Calu3 (cell line): ENCODE results near the gene GABRB1. TPM values are rescaled to one million over a fixed set of nuclear protein-coding genes. Genes with fewer than 3 reads are reported as not detected.

Source experiments
- BruUV-seq: library from RNA; stranded (reverse); fragments of 400-500 nt; replicated peaks from 2 replicates; lab custom pipeline; 2021; lab: Mats Ljungman, UMichigan
- CTCF ChIA-PET: fragments of 300-600 bp; sonication (Branson Sonifier 250); formaldehyde crosslinking; loops from one replicate; lab custom pipeline; 2022; ENCODE audit warnings: antibody characterized with exemption; lab: Charles Lee
- DNase-seq: peaks from one replicate; pipeline ENCODE4 v3.0.0; 2022
- H3K27ac Mint-ChIP-seq: one replicate; pipeline ENCODE4 v1.8.0; 2022; ENCODE audit warnings: mixed read lengths; ENCODE audit not compliant: unreplicated experiment
- H3K27me3 Mint-ChIP-seq: one replicate; pipeline ENCODE4 v1.8.0; 2022; ENCODE audit warnings: mixed read lengths; ENCODE audit not compliant: unreplicated experiment
- H3K36me3 Mint-ChIP-seq: one replicate; pipeline ENCODE4 v1.8.0; 2022; ENCODE audit warnings: mild to moderate bottlenecking, moderate library complexity, mixed read lengths; ENCODE audit not compliant: insufficient read depth, unreplicated experiment
- H3K4me1 Mint-ChIP-seq: one replicate; pipeline ENCODE4 v1.8.0; 2022; ENCODE audit warnings: mild to moderate bottlenecking, low read depth, mixed read lengths; ENCODE audit not compliant: unreplicated experiment
- H3K4me3 Mint-ChIP-seq: one replicate; pipeline ENCODE4 v1.8.0; 2022; ENCODE audit warnings: mild to moderate bottlenecking, low read depth, moderate library complexity, mixed read lengths; ENCODE audit not compliant: unreplicated experiment
- H3K9me3 Mint-ChIP-seq: one replicate; pipeline ENCODE4 v1.8.0; 2022; ENCODE audit warnings: low read depth, mixed read lengths; ENCODE audit not compliant: unreplicated experiment
- intact Hi-C: fragments of 100-400 bp; cut with micrococcal nuclease; formaldehyde crosslinking; loops from one replicate; pipeline ENCODE4 v1.10.0; 2022; ENCODE audit not compliant: unreplicated experiment
- total RNA-seq: library from RNA; stranded (reverse); gene quantifications from 2 replicates; pipeline ENCODE4 v1.2.3, GENCODE V29; 2022
- TF ChIP-seq, protein P1 (sequence below): fragments of 200-600 bp; IDR thresholded peaks from one replicate; pipeline ENCODE4 v1.8.0; 2022; ENCODE audit warnings: antibody characterized with exemption; ENCODE audit not compliant: unreplicated experiment

GABRB1 gene
- total RNA-seq, 1 experiment from 2014 or later: not detected

DNA sequence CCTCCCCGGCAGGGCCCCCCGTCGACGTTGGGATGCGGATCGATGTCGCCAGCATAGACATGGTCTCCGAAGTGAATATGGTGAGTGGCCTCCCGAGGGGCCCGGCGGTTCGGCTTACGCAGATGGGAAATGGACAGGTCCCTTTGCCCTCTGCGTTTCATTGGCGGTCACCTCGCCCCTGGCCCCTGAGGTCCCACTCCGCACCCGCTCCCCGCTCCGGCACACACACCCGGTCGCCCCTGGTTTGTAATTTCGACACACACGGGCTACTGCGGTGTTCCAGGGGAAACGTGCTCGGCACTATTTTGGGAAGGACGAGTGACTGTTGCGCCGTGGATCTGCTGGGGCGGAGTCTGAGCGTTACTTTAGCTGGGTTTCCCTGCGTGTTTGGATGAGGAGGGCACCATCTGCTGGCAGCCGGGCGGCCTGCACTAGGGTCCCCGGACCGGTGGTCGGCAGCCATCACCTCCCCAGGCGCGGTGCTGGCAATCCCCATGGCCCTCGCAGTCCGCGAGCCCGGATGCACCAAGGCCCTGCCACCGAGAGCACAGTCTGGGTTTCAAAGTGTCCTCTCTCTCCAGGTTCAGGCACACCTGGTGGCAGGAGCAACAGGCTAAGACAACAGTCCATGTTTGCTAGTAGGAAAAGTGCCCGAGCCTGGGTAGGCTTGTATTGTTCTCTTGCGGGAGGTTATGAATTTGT, 1.2 kb downstream of the GABRB1 start:
- Mint-ChIP-seq H3K4me3 (peak overlapping the region; percentile 61), H3K27me3 (peaks cover 13% of the 10 kb centered on the region), H3K4me1 (no peaks in the 10 kb centered on the region), H3K27ac (no peak overlapping the region), H3K36me3 (peaks cover 16% of the 10 kb centered on the region), H3K9me3 (no peaks in the 10 kb centered on the region)
- CTCF ChIA-PET: interaction anchor here (0.7 to 1.0 kb wide), 2 partner anchors 90 to 99 kb away, joined by 3 to 5 read pairs; no protein-coding TSS in a partner anchor
- intact Hi-C loops: loop anchor here (2.0 to 5.0 kb wide), 3 partner anchors 90 to 188 kb away; no protein-coding TSS in a partner anchor
- TF ChIP-seq, protein P1, sequence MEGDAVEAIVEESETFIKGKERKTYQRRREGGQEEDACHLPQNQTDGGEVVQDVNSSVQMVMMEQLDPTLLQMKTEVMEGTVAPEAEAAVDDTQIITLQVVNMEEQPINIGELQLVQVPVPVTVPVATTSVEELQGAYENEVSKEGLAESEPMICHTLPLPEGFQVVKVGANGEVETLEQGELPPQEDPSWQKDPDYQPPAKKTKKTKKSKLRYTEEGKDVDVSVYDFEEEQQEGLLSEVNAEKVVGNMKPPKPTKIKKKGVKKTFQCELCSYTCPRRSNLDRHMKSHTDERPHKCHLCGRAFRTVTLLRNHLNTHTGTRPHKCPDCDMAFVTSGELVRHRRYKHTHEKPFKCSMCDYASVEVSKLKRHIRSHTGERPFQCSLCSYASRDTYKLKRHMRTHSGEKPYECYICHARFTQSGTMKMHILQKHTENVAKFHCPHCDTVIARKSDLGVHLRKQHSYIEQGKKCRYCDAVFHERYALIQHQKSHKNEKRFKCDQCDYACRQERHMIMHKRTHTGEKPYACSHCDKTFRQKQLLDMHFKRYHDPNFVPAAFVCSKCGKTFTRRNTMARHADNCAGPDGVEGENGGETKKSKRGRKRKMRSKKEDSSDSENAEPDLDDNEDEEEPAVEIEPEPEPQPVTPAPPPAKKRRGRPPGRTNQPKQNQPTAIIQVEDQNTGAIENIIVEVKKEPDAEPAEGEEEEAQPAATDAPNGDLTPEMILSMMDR: peak; percentile 62
- no TSS peak for BruUV-seq
- peak; percentile 58 for DNase-seq

DNA sequence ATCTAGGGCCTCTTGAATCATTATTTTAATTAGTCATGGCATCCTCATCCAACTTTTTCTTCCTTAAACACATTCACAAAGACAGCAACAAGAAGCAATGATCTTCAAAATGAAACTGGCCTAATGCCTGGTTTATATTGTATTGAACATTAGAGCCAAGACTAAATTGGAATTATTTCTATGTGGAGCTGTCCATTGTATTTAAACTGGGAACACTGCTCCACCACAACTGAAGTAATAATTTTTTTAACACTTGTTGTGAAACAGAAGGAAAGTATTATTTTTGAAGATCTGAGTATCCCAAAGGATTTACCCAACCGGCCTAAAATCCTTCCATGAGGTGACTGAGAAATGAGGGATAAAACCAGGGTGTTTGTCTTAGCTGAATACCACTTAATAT, 6.9 kb downstream of the GABRB1 start:
- no peaks in the 10 kb centered on the region for H3K27me3 Mint-ChIP-seq
- H3K9me3 Mint-ChIP-seq: no peaks in the 10 kb centered on the region
- no peak for DNase-seq
- H3K4me1 Mint-ChIP-seq: no peaks in the 10 kb centered on the region
- no TSS peak for BruUV-seq
- no peak overlapping the region for H3K4me3 Mint-ChIP-seq
- intact Hi-C loops: no loop called here
- CTCF ChIA-PET: no interaction called here
- no peaks in the 10 kb centered on the region for H3K36me3 Mint-ChIP-seq
- no peak overlapping the region for H3K27ac Mint-ChIP-seq
- TF ChIP-seq, protein P1: no peak

DNA sequence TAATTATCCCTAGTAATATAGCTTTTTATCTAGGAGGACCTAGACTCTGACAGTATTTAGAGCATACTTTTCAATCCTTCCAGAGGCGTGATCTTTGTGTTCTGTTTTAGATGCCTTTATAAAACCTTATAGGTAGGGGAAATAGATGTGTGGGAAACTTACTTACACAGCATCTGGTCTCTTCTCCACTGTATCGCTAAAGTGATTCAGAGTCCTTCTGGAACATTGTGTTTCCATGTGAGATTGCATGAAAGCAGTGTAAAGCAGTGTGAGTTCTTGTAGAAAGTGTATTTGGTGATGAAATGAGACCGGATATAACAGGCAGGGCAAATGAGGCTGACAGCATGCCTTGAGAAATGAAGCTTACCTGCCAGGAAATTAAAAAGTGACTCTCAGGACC, 9.5 kb downstream of the GABRB1 start:
- H3K27ac Mint-ChIP-seq: no peak overlapping the region
- no peaks in the 10 kb centered on the region for H3K27me3 Mint-ChIP-seq
- CTCF ChIA-PET: no interaction called here
- no TSS peak for BruUV-seq
- TF ChIP-seq, protein P1: no peak
- no peak overlapping the region for H3K4me3 Mint-ChIP-seq
- intact Hi-C loops: no loop called here
- H3K4me1 Mint-ChIP-seq: no peaks in the 10 kb centered on the region
- DNase-seq: no peak
- no peaks in the 10 kb centered on the region for H3K36me3 Mint-ChIP-seq
- no peaks in the 10 kb centered on the region for H3K9me3 Mint-ChIP-seq

DNA sequence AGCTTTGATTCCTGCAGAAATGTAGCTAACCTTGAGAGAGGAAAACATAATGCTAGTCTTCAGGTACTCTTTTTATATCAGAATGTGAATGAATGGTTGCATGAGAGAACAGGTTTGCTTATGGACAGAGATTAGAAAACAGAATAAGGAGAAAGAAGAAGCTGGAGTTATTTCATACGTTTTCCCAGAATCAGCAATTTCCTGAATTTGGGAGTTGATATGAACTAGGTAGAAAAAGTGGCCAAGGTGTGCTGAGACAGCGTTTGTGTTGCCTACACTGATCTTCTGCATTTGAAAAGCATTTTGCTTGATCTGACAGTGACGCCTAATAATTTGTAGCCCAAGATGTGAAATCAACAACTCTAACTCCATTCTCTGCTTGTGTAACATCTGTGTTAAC, 12.5 kb downstream of the GABRB1 start:
- CTCF ChIA-PET: no interaction called here
- DNase-seq: no peak
- Mint-ChIP-seq H3K9me3 (no peaks in the 10 kb centered on the region), H3K4me3 (no peak overlapping the region), H3K27ac (no peak overlapping the region), H3K4me1 (no peaks in the 10 kb centered on the region), H3K27me3 (no peaks in the 10 kb centered on the region), H3K36me3 (no peaks in the 10 kb centered on the region)
- TF ChIP-seq, protein P1: no peak
- no TSS peak for BruUV-seq
- intact Hi-C loops: no loop called here
